ENCODE measurements around the gene SPDYC. TPM values are rescaled to one million over a fixed set of nuclear protein-coding genes. Genes with fewer than 3 reads are reported as not detected.

The SPDYC gene
- total and polyA plus RNA-seq, 9 of the 15 experiments (the other 6 are each of a cell fraction or from before 2014, with no cell fraction given): 4.4 to 18.8 (median 9.2) TPM

GRCh38 chr11:65121447-65121864 is 48.6 kb upstream of the SPDYC start (continued):
- TF ChIP-seq THRA (IDR thresholded peaks at IDR 0.05): no peak
- no peak for TF ChIP-seq PHF21A (IDR thresholded peaks at IDR 0.05; ENCODE audit: borderline replicate concordance, low read depth)
- TF ChIP-seq ZC3H4 (CRISPR knock-in tag; IDR thresholded peaks at IDR 0.05; ENCODE audit: borderline replicate concordance): peak; percentile 53; the same call in 1 of the 2 replicates
- TF ChIP-seq ZBTB43 (CRISPR knock-in tag; IDR thresholded peaks at IDR 0.05): no peak
- TF ChIP-seq AFF4 (CRISPR knock-in tag; IDR thresholded peaks at IDR 0.05): peak; percentile 2; the same call in 1 of the 2 replicates
- TF ChIP-seq ETV1 (tag; conservative IDR thresholded peaks at IDR 0.05; ENCODE audit: low read depth): no peak
- peak; percentile 37; the same call in 1 of the 2 replicates for TF ChIP-seq USF1 (CRISPR knock-in tag; IDR thresholded peaks at IDR 0.05)
- TF ChIP-seq KLF1 (tag; IDR thresholded peaks at IDR 0.05): no peak
- TF ChIP-seq SRSF3 (IDR thresholded peaks at IDR 0.05; ENCODE audit: insufficient read depth, low read length): 0 out of 2 replicates have a peak, but pooled peaks have one; percentile 51
- no peak for TF ChIP-seq TAF1 (IDR thresholded peaks at IDR 0.05; ENCODE audit: control insufficient read depth, extremely low read depth, insufficient read depth, low read length, severe bottlenecking)
- no peak for TF ChIP-seq HIVEP1 (CRISPR knock-in tag; IDR thresholded peaks at IDR 0.05)
- TF ChIP-seq ZNF398 (CRISPR knock-in tag; IDR thresholded peaks at IDR 0.05): no peak
- no peak for TF ChIP-seq BRCA1 (IDR thresholded peaks at IDR 0.05)
- no peak for TF ChIP-seq BRCA1 (CRISPR knock-in tag; IDR thresholded peaks at IDR 0.05)
